Measurements from ENCODE around the gene NR2C2AP.

The NR2C2AP gene

GRCh38 chr19:19152668-19153384 is 50.4 kb downstream of the NR2C2AP start:
- DNase-seq (ENCODE audit: low read depth in 3 of 3) = no peak

- DNase-seq (ENCODE audit: low read depth in 3 of 3) = no peak
Measured at GRCh38 chr19:19151418-19151817, 51.8 kb downstream of the NR2C2AP start.
